GM12892 (cell line): ENCODE measurements around the gene SNX9.

Source experiments
- POLR2A ChIP-seq: IDR thresholded peaks from 2 replicates; pipeline ENCODE4 v1.6.1; 2011; ENCODE audit warnings: low read depth, low read length, control low read depth
- POLR2AphosphoS5 ChIP-seq: IDR thresholded peaks from 2 replicates; pipeline ENCODE4 v1.6.1; 2011; ENCODE audit warnings: low read depth, low read length, control low read depth
- TAF1 ChIP-seq: IDR thresholded peaks from 2 replicates; pipeline ENCODE4 v1.6.1; 2011; ENCODE audit warnings: low read depth, mild to moderate bottlenecking, control low read depth, low read length, borderline replicate concordance

- TF ChIP-seq TAF1 (no peak), POLR2AphosphoS5 (no peak), POLR2A (no peak)
Measured at GRCh38 chr6:157944983-157945931, 122.2 kb downstream of the SNX9 start.
